T follicular helper cell (primary cell): ENCODE data around the gene MARS1.
"Not testable (repeated sequence)": the region's sequence is repeated elsewhere in the genome, so short reads cannot be mapped to it uniquely, and the experiment has no call there.

Source experiments
- DNase-seq: peaks from one replicate; pipeline ENCODE4 v3.0.0-alpha.2; 2020; ENCODE audit warnings: low read depth

MARS1 gene

GRCh38 chr12:57551637-57552305 lies 63.9 kb downstream of the MARS1 start:
- DNase-seq: no peak

DNA sequence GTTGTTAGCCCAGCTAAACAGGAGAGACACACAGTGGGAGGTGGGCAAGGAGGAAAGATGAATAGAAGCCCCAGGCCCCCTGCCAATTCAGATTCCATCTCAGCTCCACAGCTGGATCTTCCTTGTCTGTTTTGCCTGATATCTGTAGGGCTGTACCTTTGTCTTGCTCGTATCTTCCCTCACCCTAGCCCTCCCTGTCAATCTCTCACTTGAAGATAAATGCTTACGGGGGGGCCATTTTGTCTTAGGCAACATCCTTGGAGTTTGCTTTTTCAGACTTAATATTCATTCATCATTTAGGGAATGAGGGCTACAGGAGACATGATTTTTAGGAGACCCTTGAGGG lies 64.4 kb downstream of the MARS1 start:
- DNase-seq: no peak

GRCh38 chr12:57552835-57553313 lies 65.0 kb downstream of the MARS1 start:
- DNase-seq: no peak

DNA sequence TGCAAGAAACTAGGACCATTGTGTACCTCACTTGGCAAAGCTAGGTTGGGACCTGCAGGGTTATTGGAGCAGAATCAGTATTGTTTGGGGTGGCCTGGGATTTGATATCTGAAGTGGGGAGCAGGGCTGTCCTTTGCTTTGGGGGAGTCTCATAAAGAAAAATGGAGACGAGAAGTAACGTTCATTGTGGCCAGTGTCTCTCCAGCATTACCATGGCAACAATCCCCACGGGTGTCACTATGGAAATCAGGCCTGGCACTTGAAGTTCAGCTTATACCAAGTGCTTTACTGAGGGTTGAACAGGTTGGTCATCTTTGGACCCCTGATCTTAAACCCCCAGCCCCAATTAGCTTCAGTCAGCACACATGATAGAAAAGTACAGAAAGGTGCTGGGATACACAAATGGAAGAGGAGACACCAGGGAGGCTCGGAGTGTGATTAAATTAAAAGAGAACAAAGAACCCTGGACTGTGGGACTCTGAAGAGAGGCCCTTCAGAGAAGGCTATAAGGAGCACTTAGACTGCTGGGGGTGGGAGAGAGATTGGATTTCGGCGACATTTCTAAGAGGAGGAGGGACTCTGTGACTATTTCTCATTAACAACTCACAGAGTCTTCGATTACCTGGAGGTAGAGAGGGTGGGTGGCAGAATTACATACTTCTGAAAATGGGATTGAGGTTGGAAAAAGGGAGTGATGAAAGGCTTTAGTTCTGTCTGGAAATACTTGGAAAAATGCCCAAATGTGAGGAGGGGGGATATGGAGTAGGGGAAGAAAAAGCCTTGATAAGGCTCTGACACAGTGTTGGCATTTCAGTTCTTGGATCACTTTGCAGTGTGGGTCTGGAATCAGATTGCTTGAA lies 65.7 kb downstream of the MARS1 start:
- no peak for DNase-seq

GRCh38 chr12:57554453-57554852 lies 66.6 kb downstream of the MARS1 start:
- no peak for DNase-seq

- no peak for DNase-seq
These were observed 67.0 kb downstream of the MARS1 start for GRCh38 chr12:57554897-57555296.

DNA sequence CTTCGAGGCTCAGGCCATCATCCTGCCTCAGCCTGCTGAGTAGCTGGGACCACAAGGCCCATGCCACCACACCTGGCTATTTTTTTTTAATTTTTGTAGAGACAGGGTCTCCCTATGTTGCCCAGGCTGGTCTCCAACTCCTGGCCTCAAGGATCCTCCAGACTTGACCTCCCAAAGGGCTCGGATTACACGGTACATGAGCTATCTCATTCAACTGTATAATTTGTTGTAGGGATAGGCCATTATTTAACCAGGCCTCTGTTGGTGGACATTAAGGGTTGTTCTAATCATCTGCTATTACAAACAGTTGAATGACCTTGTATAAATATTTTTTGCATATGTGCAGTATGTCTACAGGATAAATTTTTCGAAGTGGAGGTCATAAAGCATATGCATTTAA lies 71.0 kb downstream of the MARS1 start:
- no peak for DNase-seq

GRCh38 chr12:57560516-57560915 lies 72.6 kb downstream of the MARS1 start:
- no peak for DNase-seq

DNA sequence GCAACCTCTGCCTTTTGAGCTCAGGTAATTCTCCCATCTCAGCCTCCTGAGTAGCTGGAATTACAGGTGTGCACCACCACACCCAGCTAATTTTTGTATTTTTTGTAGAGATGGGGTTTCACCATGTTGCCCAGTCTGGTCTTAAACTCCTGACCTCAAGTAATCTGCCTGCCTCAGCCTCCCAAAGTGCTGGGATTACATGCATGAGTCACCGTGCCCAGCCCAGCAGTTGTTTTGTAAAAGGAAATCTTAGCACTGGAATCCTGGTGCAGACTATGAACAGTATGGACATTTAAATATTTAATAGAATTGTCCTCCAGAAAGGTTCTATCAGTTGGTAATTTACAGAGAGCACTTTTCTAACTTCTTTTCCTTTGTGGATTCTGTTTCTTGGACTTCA lies 73.2 kb downstream of the MARS1 start:
- not testable (repeated sequence) for DNase-seq

- DNase-seq: no peak
These were observed 75.5 kb downstream of the MARS1 start for GRCh38 chr12:57563358-57563757.

- DNase-seq: no peak
These were observed 76.4 kb downstream of the MARS1 start for GRCh38 chr12:57564178-57564740.
